Kidney epithelial cell (primary cell): ENCODE measurements around the gene R3HCC1L. TPM values are rescaled to one million over a fixed set of nuclear protein-coding genes. Genes with fewer than 3 reads are reported as not detected.

ENCODE experiments used
- DNase-seq: peaks from one replicate; pipeline ENCODE4 v3.0.0-alpha.2; 2010; ENCODE audit warnings: low read depth
- H3K27me3 ChIP-seq: 2 replicates; pipeline ENCODE4 v1.6.0; 2011; ENCODE audit warnings: low read length; ENCODE audit not compliant: control insufficient read depth, insufficient read depth
- H3K36me3 ChIP-seq: 2 replicates; pipeline ENCODE4 v1.5.1; 2011; ENCODE audit warnings: low read length; ENCODE audit not compliant: control insufficient read depth, insufficient read depth
- H3K4me3 ChIP-seq: 2 replicates; pipeline ENCODE4 v1.5.1; 2011; ENCODE audit warnings: low read depth, mild to moderate bottlenecking, control low read depth, low read length
- total RNA-seq: library from RNA; depleted of rRNA; stranded (reverse); fragments of >200 nt; gene quantifications from 2 replicates; pipeline ENCODE4 v1.2.3, GENCODE V29; 2015
- TF ChIP-seq, protein P1 (sequence below): IDR thresholded peaks from 2 replicates; pipeline ENCODE4 v1.5.1; 2011; ENCODE audit warnings: mild to moderate bottlenecking, moderate library complexity, low read length, control low read depth, inconsistent platforms; ENCODE audit not compliant: insufficient read depth, poor library complexity, severe bottlenecking

R3HCC1L gene
- total RNA-seq, 1 donor from 2014 or later: 10.7 TPM

GRCh38 chr10:98253499-98253898 is 119.0 kb downstream of the R3HCC1L start:
- Histone ChIP-seq H3K4me3 (no peak overlapping the region), H3K27me3 (no peaks in the 10 kb centered on the region), H3K36me3 (no peaks in the 10 kb centered on the region)
- DNase-seq: no peak
- TF ChIP-seq, protein P1, sequence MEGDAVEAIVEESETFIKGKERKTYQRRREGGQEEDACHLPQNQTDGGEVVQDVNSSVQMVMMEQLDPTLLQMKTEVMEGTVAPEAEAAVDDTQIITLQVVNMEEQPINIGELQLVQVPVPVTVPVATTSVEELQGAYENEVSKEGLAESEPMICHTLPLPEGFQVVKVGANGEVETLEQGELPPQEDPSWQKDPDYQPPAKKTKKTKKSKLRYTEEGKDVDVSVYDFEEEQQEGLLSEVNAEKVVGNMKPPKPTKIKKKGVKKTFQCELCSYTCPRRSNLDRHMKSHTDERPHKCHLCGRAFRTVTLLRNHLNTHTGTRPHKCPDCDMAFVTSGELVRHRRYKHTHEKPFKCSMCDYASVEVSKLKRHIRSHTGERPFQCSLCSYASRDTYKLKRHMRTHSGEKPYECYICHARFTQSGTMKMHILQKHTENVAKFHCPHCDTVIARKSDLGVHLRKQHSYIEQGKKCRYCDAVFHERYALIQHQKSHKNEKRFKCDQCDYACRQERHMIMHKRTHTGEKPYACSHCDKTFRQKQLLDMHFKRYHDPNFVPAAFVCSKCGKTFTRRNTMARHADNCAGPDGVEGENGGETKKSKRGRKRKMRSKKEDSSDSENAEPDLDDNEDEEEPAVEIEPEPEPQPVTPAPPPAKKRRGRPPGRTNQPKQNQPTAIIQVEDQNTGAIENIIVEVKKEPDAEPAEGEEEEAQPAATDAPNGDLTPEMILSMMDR: no peak

- H3K27me3 ChIP-seq: no peaks in the 10 kb centered on the region
- no peaks in the 10 kb centered on the region for H3K36me3 ChIP-seq
- no peak for DNase-seq
- TF ChIP-seq, protein P1: no peak
- no peak overlapping the region for H3K4me3 ChIP-seq
Observed at GRCh38 chr10:98254234-98254974, 119.9 kb downstream of the R3HCC1L start.

DNA sequence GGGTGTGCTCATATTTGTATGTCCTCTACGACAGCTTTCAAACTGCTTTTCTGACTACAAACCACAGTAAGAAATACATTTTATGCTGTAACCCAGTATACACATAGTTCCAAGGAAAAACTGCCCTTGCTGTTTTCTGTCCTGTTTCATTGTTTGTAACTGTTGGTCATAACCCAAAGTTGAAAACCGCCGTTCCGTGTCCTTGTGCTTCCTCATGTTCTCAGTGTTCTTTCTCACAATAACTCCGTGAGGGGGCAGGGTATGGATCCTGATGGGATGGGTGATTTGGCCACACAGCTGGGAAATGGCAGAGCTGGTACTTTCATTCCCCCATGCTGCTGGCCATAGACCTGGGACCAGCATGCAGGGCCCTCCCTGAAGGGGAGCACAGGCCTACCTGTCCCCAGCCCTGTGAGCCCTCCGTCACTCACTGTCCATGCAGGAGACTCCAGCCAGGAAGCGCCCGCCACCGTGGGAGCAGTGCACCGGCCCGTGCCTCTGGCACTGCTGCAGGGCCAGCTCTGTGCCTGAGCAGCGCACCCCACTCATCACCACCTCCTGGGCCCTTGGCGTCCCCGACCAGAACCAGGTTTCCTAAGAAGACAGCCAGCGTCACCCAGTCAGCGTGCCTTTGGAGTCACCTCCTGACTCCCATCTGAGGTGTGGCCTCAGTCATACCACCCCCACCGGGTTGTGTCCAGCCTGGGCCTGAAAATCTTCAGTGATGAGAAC is 120.9 kb downstream of the R3HCC1L start:
- no peaks in the 10 kb centered on the region for H3K27me3 ChIP-seq
- TF ChIP-seq, protein P1: no peak
- H3K36me3 ChIP-seq: no peaks in the 10 kb centered on the region
- H3K4me3 ChIP-seq: no peak overlapping the region
- no peak for DNase-seq

GRCh38 chr10:98256692-98257091 is 122.2 kb downstream of the R3HCC1L start:
- H3K27me3 ChIP-seq: no peaks in the 10 kb centered on the region
- no peaks in the 10 kb centered on the region for H3K36me3 ChIP-seq
- DNase-seq: no peak
- no peak overlapping the region for H3K4me3 ChIP-seq
- TF ChIP-seq, protein P1: no peak

DNA sequence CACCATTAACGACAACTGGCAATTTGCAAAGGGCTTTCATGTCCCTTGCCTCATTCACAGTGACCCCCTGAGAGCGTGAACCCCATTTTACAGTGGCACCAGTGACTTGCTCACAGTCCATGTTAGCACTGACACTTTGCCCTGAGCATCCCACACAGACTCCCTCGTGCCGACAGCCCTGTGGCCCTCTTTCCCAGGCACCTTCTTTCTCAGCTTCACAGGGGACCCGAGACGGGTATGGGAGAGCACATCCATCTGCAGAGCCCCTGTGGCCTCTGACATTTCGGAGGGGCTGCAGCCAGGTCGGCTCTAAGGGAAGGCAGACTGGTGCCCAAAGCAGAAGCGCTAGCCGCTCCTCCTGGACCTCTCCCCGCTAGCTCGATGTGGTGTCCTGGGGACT is 122.7 kb downstream of the R3HCC1L start:
- no peak for DNase-seq
- Histone ChIP-seq H3K4me3 (no peak overlapping the region), H3K27me3 (no peaks in the 10 kb centered on the region), H3K36me3 (no peaks in the 10 kb centered on the region)
- TF ChIP-seq, protein P1: no peak
